22Rv1 (cell line): Measurements from ENCODE around the gene PGS1.

Experiments used
- CTCF ChIP-seq: fragments of 450-650 bp; IDR thresholded peaks from 2 replicates; pipeline ENCODE4 v1.5.1; 2017; ENCODE audit warnings: mild to moderate bottlenecking
- ZFX ChIP-seq: fragments of 450-650 bp; IDR thresholded peaks from 2 replicates; pipeline ENCODE4 v1.6.1; 2017; ENCODE audit warnings: antibody characterized with exemption, borderline replicate concordance

GRCh38 chr17:78343187-78343542 lies 35.3 kb upstream of the PGS1 start:
- TF ChIP-seq CTCF, result no peak
- TF ChIP-seq ZFX, result no peak
